Measurements from ENCODE around the gene JCAD. TPM values are rescaled to one million over a fixed set of nuclear protein-coding genes. Genes with fewer than 3 reads are reported as not detected.

The JCAD gene
- total RNA-seq, 1 experiment from 2014 or later, result 10.0 TPM

- H3K4me3 ChIP-seq (ENCODE audit: low read depth, low read length), result no peak overlapping the region
- Mint-ChIP-seq H3K4me3 (ENCODE audit: unreplicated experiment) (no peak overlapping the region), H3K27ac (ENCODE audit: unreplicated experiment) (no peak overlapping the region), H3K9me3 (ENCODE audit: unreplicated experiment) (peaks cover 10% of the 10 kb centered on the region), H3K36me3 (ENCODE audit: insufficient read depth, unreplicated experiment) (no peaks in the 10 kb centered on the region), H3K27me3 (ENCODE audit: insufficient read depth, unreplicated experiment) (no peaks in the 10 kb centered on the region), H3K4me1 (ENCODE audit: low read depth, unreplicated experiment) (no peaks in the 10 kb centered on the region)
- ChIA-PET CTCF (no interaction called here), POLR2A (no interaction called here)
- no peaks in the 10 kb centered on the region for H3K36me3 ChIP-seq (ENCODE audit: control insufficient read depth, insufficient read depth, low read length)
- no peaks in the 10 kb centered on the region for H3K27me3 ChIP-seq (replicated peaks; ENCODE audit: control insufficient read depth, insufficient read depth, low read length)
- no peak for DNase-seq
- no peak for TF ChIP-seq CTCF (IDR thresholded peaks at IDR 0.05; ENCODE audit: insufficient read depth in 1 of 2, low read depth in 1 of 2, low read length in 1 of 2, severe bottlenecking in 1 of 2, unreplicated experiment in 1 of 2)
- intact Hi-C loops (cut with micrococcal nuclease; ENCODE audit: unreplicated experiment), result no loop called here
- no TSS peak for BruUV-seq (replicated peaks)
- no peaks in the 10 kb centered on the region; the same call in 1 of the 2 replicates for H3K4me1 ChIP-seq
- peaks cover 3% of the 10 kb centered on the region; the same call in 1 of the 2 replicates for H3K9me3 ChIP-seq
These were observed 24.5 kb upstream of the JCAD start for GRCh38 chr10:30083934-30084333.

- no peak overlapping the region for H3K27ac Mint-ChIP-seq (ENCODE audit: unreplicated experiment)
- H3K4me3 ChIP-seq (ENCODE audit: low read depth, low read length), result no peak overlapping the region
- no peak for DNase-seq
- POLR2A ChIA-PET, result interaction anchor here (0.6 kb wide), 1 partner anchor 92 kb away, joined by 3 read pairs; no protein-coding TSS in a partner anchor
- no peak for TF ChIP-seq CTCF (IDR thresholded peaks at IDR 0.05; ENCODE audit: insufficient read depth in 1 of 2, low read depth in 1 of 2, low read length in 1 of 2, severe bottlenecking in 1 of 2, unreplicated experiment in 1 of 2)
- no peaks in the 10 kb centered on the region for H3K27me3 Mint-ChIP-seq (ENCODE audit: insufficient read depth, unreplicated experiment)
- H3K27me3 ChIP-seq (replicated peaks; ENCODE audit: control insufficient read depth, insufficient read depth, low read length), result no peaks in the 10 kb centered on the region
- CTCF ChIA-PET, result interaction anchor here (0.7 kb wide), 1 partner anchor 160 kb away, joined by 4 read pairs; no protein-coding TSS in a partner anchor
- H3K36me3 ChIP-seq (ENCODE audit: control insufficient read depth, insufficient read depth, low read length), result no peaks in the 10 kb centered on the region
- intact Hi-C loops (cut with micrococcal nuclease; ENCODE audit: unreplicated experiment), result no loop called here
- peaks cover 3% of the 10 kb centered on the region; the same call in 1 of the 2 replicates for H3K9me3 ChIP-seq
- H3K4me1 Mint-ChIP-seq (ENCODE audit: low read depth, unreplicated experiment), result no peaks in the 10 kb centered on the region
- H3K4me1 ChIP-seq, result no peaks in the 10 kb centered on the region; the same call in 1 of the 2 replicates
- no peak overlapping the region for H3K4me3 Mint-ChIP-seq (ENCODE audit: unreplicated experiment)
- BruUV-seq (replicated peaks), result no TSS peak
- no peaks in the 10 kb centered on the region for H3K36me3 Mint-ChIP-seq (ENCODE audit: insufficient read depth, unreplicated experiment)
- H3K9me3 Mint-ChIP-seq (ENCODE audit: unreplicated experiment), result peaks cover 10% of the 10 kb centered on the region
These were observed 21.8 kb upstream of the JCAD start for GRCh38 chr10:30081182-30081581.

GRCh38 chr10:30080161-30080560 lies 20.8 kb upstream of the JCAD start:
- intact Hi-C loops (cut with micrococcal nuclease; ENCODE audit: unreplicated experiment), result no loop called here
- Histone ChIP-seq H3K4me3 (ENCODE audit: low read depth, low read length) (no peak overlapping the region), H3K27me3 (replicated peaks; ENCODE audit: control insufficient read depth, insufficient read depth, low read length) (no peaks in the 10 kb centered on the region), H3K36me3 (ENCODE audit: control insufficient read depth, insufficient read depth, low read length) (no peaks in the 10 kb centered on the region), H3K9me3 (peaks cover 3% of the 10 kb centered on the region; the same call in 1 of the 2 replicates), H3K4me1 (no peaks in the 10 kb centered on the region; the same call in 1 of the 2 replicates)
- ChIA-PET POLR2A (no interaction called here), CTCF (no interaction called here)
- TF ChIP-seq CTCF (IDR thresholded peaks at IDR 0.05; ENCODE audit: insufficient read depth in 1 of 2, low read depth in 1 of 2, low read length in 1 of 2, severe bottlenecking in 1 of 2, unreplicated experiment in 1 of 2), result no peak
- Mint-ChIP-seq H3K4me1 (ENCODE audit: low read depth, unreplicated experiment) (no peaks in the 10 kb centered on the region), H3K36me3 (ENCODE audit: insufficient read depth, unreplicated experiment) (no peaks in the 10 kb centered on the region), H3K9me3 (ENCODE audit: unreplicated experiment) (peaks cover 10% of the 10 kb centered on the region), H3K27me3 (ENCODE audit: insufficient read depth, unreplicated experiment) (no peaks in the 10 kb centered on the region), H3K4me3 (ENCODE audit: unreplicated experiment) (no peak overlapping the region), H3K27ac (ENCODE audit: unreplicated experiment) (no peak overlapping the region)
- DNase-seq, result no peak
- BruUV-seq (replicated peaks), result no TSS peak
